NCI-H1694 (cell line): ENCODE results near the gene TSPAN12.
"Not testable (repeated sequence)": the region's sequence is repeated elsewhere in the genome, so short reads cannot be mapped to it uniquely, and the experiment has no call there.

ENCODE experiments used
- DNase-seq: peaks from one replicate; lab custom pipeline; 2025; lab: John Stamatoyannopoulos, UW

TSPAN12 gene

GRCh38 chr7:120806669-120807068 lies 51.3 kb downstream of the TSPAN12 start:
- DNase-seq: no peak

GRCh38 chr7:120805636-120806388 lies 52.1 kb downstream of the TSPAN12 start:
- DNase-seq: peak; percentile 80

GRCh38 chr7:120802751-120803150 lies 55.2 kb downstream of the TSPAN12 start:
- DNase-seq: no peak

GRCh38 chr7:120799813-120800475 lies 58.0 kb downstream of the TSPAN12 start:
- no peak for DNase-seq

GRCh38 chr7:120799147-120799546 lies 58.8 kb downstream of the TSPAN12 start:
- no peak for DNase-seq

- no peak for DNase-seq
Observed at GRCh38 chr7:120797026-120797645, 60.8 kb downstream of the TSPAN12 start.

- no peak for DNase-seq
Observed at GRCh38 chr7:120794106-120794729, 63.7 kb downstream of the TSPAN12 start.

- DNase-seq: no peak
Observed at GRCh38 chr7:120793213-120793936, 64.6 kb downstream of the TSPAN12 start.

- no peak for DNase-seq
Observed at GRCh38 chr7:120792861-120793130, 65.1 kb downstream of the TSPAN12 start.

GRCh38 chr7:120792091-120792860 lies 65.7 kb downstream of the TSPAN12 start:
- peak; percentile 56 for DNase-seq

GRCh38 chr7:120785095-120785494 lies 72.8 kb downstream of the TSPAN12 start:
- DNase-seq: no peak

- no peak for DNase-seq
Observed at GRCh38 chr7:120783721-120784120, 74.2 kb downstream of the TSPAN12 start.

- no peak for DNase-seq
Observed at GRCh38 chr7:120783273-120783672, 74.7 kb downstream of the TSPAN12 start.

GRCh38 chr7:120781924-120782323 lies 76.0 kb downstream of the TSPAN12 start:
- DNase-seq: not testable (repeated sequence)

- DNase-seq: no peak
Observed at GRCh38 chr7:120780938-120781337, 77.0 kb downstream of the TSPAN12 start.

- not testable (repeated sequence) for DNase-seq
Observed at GRCh38 chr7:120780451-120780850, 77.5 kb downstream of the TSPAN12 start.

- DNase-seq: not testable (repeated sequence)
Observed at GRCh38 chr7:120779078-120779477, 78.9 kb downstream of the TSPAN12 start.

- DNase-seq: no peak
Observed at GRCh38 chr7:120775755-120776154, 82.2 kb downstream of the TSPAN12 start.

GRCh38 chr7:120774481-120774880 lies 83.5 kb downstream of the TSPAN12 start:
- DNase-seq: no peak

GRCh38 chr7:120770206-120770605 lies 87.7 kb downstream of the TSPAN12 start:
- no peak for DNase-seq

GRCh38 chr7:120760851-120761250 lies 97.1 kb downstream of the TSPAN12 start:
- DNase-seq: no peak
